Hepatic stellate cell (primary cell): ENCODE measurements around the gene DOCK10.

Experiments
- DNase-seq: peaks from one replicate; pipeline ENCODE4 v3.0.0; 2011; ENCODE audit warnings: low spot score

Gene DOCK10

DNA sequence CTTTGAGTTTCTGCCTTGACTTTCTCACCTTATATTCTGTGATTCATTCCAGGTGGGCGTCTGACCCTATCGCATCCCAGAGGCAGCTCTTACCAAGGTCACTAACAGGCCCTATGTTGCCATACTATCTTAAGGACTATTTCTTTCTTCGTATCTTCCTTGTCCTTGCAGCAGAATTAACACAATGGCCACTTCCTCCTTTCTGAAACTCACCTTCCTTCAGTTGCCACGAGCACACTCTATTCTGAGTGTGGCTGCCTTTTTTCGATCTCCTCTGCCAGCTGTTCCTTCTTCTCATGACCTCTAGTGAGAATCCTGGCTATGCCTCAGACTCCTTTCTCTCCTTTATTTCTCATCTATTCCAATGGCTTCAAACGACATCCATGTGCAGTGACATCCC is 165.7 kb downstream of the DOCK10 start:
- DNase-seq: no peak

DNA sequence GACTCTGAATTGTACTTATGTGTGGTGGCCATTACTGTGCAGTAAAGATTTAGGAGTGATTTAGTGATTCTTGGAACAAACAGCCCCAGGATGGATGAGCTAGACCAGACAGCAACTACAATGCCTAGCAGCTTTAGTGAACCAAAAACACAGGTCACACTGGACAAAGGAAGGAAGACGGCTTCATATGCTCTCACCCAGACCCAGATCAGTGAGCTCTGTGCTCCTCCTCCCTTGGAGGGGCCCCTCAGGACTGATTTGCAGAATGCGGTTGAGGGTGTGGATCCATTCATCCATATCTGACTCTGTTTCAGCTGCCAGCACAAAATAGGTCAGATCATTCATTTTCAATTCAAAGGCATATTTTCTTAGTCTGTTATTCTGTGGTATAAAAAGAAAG is 166.4 kb downstream of the DOCK10 start:
- DNase-seq: no peak

DNA sequence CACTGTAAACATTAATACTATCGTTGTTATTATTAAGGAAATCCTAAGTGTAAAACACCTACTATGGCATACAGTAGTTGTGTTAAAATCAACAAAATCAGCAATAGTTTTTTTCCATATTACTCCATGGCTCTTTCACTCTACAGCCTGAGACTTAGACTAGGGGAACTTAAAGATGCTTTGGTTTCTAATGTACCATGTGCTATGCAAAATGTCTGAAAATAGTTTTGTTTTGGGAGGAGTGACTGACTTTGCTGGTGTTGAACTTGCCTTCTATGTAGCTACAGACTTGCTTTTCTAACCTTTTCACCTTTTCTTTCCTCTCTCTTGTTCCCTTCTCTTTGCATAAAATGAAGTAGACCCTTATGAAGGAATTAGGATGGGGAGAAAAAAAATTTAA is 167.1 kb downstream of the DOCK10 start:
- no peak for DNase-seq

DNA sequence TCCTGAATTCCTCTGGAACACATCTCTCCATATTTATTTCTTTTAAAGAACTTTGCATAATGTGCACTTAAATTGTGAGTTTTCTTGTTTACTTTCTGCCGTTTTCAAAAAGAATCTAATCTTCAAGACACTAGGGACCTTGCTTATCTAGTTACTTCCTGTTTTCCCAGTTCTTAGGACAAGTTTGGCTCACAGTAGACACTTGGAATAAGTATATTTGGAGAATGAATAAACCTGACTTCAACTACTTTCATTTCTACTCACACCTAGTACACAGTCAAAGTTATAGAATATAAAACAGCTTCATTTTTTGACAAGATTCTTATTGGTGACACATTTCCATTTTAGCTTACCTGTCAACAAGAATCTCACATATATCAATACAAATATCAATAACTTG is 170.5 kb downstream of the DOCK10 start:
- no peak for DNase-seq

DNA sequence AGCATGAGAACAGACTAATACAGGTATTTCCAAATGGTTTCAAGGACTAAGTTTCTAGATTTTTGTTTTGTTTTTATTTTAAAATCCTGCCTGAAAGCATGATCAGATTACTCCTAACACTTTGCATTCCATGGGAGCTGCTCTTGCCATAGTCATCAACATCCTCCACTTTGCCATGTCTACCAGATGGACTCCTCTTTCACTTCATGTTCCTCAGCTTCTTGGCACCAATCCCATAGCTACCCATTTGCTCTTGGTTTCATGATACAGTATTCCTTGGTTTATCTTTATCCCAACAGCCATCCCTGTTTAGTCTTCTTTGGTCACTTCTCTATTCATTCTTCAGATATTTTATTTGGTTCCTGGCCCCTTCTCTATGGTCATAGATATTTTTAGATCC is 171.9 kb downstream of the DOCK10 start:
- DNase-seq: no peak

DNA sequence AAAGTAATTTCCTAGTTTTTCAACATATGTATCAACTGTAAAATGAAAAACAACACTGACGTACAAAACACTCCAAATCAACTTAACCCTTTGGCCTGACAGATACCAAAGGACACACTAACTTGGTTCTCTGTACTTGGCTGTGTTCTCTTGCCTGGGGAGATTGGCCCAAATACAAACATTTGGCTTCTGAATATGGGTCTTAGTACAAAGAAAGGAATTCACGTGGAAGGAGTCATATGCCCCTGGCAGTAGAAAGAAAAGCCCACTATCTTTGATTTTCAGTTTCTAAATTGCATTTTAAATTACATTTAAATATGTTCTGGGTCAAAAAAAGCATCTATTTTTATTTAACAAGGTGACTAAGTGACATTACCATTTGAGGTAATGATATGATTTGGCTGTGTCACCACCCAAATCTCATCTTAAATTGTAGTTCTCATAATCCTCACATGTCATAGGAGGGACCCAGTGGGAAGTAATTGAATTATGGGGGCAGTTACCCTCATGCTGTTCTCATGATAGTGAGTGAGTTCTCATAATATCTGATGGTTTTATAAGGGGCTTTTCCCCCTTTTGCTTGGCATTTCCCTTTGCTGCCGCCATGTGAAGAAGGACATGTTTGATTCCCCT is 172.6 kb downstream of the DOCK10 start:
- peak; percentile 57 for DNase-seq

DNA sequence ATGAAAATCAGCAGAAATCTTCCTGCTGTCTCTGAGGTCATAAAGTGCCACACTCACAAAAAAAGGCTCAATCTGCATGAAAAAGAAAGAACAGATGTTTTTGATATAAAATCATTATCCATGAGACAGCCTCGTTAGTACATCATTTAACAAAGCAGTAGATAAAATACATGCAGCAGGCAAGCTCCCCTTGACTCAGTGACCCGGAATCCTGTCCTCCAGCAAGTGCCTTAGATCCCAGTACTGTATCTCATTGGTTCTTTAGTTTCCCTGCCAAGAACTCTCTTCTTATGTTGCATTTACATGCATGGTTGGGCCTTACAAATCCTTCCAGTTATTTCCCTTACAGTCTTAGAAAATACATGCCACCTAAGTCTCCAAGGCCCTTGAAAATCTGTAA is 177.3 kb downstream of the DOCK10 start:
- DNase-seq: no peak

DNA sequence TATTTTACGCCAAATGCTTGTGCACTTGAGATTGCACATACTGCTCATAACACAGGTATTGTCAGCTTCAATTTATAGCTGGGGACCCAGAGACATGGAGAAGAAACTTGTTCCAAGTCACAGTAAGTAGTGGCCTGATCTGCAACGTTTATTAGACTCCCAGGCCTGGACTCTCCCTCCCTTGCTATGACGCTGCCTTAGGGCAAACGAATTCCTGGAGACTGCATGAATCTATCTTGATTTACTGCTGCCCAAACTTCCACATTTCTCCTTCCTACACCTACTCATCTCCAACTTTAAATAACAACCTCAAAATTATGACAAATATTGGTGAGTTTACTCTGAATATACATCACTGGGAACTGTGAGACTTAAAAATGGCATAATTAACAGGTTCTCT is 181.0 kb downstream of the DOCK10 start:
- DNase-seq: no peak

DNA sequence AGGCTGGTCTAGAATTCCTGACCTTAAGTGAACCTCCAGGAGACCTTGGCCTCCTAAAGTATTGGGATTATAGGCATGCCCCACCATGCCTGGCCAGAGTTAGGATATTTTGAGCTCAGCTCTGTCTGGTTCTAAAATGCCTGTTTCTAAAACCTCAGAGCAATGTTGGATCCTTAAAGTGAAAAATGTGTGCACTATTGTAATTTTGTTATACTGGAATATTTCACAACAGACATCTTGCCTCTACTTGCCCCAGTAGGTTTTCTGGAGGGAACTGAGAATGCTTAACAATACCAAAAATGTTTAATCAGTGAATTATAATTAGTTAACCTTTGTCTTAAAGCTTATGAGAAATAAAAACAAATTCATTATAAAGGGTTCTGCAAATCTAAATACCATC is 181.5 kb downstream of the DOCK10 start:
- no peak for DNase-seq

DNA sequence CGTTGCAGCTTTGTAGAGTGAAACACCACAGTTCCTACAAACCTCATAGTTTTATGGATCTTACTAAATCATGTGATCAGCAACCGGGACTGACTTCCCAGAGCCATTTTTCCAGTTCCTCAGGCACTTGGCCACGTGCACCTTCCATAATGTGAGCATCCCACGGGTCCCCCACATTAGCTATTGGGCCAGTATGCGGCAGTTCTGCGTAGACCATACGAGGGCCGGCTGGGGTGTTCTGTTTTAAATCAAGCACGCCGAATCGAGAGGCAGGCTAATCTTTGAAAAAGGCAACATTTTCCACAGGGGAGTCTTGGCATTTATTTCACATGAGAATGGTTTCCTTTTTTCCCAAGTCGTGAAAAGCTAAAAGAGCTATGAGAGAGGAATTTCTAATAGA is 190.5 kb downstream of the DOCK10 start:
- no peak for DNase-seq

DNA sequence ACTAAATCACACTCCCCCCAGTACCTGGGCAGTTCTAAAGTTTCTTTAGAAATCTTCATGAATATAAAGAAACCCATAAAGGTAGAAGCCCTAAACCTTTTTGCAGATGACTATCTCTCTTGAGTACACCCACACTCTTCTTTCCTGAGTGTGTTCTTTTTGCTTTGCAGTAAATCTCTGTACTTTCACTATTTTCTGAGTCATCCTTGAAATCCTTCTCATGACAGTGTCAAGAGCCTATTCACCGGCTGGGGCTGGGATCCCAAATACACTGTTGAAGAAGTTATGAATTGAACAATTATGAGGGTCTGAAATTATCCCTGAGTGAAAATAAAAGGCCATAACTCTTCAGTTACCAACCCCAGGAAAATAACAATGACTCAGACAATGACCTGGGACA is 192.2 kb downstream of the DOCK10 start:
- no peak for DNase-seq

DNA sequence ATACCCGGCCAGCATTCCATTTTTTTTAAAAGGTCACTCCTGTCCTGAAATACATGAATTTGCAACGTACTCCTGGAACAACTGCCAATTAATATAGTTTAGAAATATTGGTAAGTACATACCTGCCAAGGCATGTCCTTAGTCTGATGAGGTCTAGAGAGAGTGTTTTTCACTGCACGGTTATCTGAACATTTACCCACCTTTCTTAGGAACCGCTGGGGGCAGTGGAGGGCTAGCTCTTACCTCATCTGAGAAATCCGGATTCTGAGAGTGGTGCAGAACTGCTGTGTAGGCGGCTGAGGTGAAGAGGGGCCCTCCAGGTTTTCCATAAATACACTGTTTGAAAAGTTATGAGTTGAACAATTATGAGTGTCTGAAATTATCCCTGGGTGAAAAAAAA is 193.0 kb downstream of the DOCK10 start:
- no peak for DNase-seq

DNA sequence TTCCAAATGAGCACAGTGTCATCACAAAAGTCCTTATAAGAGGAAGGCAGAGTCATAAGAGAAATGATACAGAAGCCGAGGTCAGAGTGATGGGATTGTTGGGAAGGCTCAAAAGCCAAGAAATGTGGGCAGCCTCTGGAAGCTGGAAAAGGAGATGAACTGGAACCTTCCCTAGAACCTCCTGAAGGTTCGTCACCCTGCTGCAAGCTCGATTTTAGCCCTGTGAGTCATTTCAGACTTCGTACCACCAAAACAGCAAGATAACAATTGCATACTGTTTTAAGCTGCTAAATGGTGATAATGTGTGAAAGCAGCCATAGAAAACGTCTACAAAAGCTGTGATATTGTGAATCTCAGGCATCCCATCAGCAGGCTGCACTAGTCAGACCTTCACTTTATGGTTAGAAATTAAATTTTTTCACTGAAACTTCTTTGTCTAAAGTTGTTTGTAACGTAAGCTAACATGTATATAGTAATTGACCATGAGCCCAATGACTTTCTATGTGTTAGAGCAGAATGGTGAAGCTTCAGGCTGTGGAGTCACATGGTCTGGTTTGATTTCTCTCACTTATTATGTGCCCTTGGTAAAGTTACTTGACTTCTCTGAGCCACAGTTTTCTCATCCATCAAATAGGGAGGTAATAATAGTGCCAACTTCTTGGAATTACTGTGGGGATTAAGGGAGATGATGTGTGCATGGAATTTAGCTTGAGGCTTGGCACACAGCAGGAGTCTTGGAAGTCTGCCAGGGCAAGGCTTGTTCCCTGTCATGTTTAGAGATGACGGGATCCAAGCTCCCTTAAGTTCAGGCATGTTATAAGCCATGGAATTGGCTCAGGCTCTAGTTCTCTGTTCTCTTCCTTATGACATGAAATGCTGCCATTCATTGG is 194.1 kb downstream of the DOCK10 start:
- DNase-seq: no peak

DNA sequence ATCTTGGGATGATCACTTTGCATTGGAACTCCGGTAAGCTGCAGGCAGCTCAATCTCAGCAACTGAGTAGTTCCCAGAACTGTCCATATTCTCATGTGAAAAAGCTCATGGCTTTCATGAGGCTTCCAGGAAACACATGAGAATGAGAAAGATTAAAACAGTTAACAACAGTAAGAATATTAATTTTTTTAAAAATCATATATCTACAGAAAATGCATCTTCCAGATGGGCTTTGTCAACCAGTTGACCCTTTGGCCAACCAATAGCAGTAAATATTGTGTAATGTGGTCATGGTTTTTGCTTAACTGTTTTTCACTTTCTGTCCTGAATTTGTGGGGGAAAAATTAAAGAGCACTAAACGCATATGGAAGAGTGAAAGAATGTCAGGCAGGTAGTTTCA is 194.9 kb downstream of the DOCK10 start:
- DNase-seq: no peak

DNA sequence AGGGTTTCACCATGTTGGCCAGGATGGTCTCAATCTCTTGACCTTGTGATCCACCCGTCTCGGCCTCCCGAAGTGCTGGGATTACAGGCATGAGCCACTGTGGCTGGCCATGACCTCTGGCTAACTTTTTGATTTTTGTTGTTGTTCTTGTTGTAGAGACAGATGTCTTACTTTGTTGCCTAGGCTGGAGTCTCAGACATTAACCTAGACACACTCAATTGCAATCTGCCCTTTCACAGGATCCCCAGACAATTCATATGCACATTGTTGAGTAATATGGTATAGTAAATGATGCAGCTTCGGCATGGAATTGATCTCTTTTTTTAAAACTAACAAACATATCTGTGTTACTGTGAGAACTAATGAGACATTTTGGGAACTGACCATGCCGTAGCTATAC is 195.6 kb downstream of the DOCK10 start:
- DNase-seq: no peak

DNA sequence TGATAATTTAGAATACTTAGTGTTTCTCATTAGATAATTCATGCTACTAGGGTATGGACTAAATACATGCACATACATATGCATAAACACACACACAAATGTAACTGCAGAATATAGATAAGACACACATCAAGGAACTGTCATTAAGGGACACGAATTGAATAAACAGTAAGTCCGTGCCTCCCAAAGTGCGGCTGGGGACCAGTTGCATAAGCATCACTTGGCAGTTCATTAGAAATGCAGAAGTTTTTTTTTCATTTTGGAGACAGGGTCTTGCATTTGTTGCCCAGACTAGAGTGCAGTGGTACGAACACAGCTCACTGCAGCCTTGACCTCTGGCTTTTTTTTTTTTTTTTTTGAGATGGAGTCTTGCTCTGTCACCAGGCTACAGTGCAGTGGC is 196.1 kb downstream of the DOCK10 start:
- no peak for DNase-seq

DNA sequence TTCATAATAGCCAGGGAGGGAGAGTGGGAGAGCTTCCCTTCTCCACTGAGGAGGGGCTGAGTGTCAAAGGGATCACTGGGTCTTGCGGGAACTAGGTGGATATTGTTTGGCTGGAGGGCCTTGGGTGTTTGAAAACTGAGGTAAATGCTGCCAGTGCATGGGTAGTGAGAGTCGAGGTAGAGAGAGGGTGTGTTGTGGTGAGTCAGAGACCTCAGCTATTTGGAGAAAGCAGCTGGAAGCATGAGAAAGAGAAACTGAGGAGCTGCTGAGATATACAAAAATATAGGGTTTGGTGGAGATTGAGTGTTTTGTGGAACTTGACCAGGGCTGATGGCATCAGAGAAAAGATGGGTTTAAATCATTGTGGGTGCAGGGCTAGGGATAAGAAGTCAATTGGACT is 199.1 kb downstream of the DOCK10 start:
- DNase-seq: no peak

DNA sequence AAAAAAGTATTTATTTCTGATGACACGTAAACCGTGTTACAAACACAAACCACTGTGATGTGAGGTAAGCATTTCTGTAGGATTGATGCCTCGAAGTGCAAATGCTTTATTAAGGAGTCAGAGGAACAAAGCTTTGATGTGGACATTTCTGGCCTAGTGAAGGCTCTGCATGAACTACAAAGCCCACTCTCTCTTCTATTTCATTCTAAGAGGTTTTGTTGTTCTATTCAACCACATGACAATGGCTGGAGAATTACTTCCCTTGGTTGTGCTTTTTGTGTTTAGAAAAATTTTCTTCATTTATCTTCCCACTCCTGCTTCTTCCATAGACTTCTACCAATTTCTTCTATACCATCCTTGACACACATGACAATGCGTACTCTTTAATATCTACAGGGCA is 200.4 kb downstream of the DOCK10 start:
- no peak for DNase-seq

DNA sequence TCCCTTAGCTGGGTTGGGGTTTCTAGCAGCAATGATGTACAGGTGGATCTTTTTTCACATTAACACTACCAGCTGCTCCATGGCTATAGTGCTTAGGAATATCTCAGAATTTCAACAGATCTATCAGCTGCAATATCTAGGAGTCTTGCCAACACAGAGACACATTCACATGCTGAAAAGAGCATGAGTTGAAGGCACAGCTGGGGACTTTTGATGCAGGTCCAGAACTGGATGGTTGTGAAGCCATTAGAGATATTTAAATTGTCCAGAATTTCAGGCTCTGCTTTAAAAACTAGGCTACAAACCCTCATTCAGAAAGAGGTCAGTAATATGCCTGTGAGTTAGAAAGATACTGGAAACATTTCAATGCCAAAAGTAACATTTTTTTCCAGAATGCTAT is 203.9 kb downstream of the DOCK10 start:
- DNase-seq: no peak

DNA sequence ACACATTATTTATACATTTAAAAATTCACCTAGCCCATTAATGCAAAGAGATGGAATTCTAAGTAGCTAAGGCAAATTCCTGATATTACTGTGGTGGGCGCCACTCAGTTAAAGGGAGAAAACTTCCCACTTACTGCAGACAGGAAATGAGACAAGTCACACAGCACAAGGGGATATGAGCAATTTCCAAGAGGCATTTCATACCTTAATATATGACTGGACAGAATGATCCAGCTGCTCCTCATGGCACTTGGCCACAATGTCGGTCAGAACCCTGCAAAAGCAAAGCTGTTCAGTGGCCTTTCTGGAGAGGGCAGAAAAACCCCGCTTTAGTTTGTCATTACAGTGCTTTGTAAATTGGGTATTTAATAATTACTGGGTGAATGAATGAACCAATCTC is 204.7 kb downstream of the DOCK10 start:
- DNase-seq: peak; percentile 57

DNA sequence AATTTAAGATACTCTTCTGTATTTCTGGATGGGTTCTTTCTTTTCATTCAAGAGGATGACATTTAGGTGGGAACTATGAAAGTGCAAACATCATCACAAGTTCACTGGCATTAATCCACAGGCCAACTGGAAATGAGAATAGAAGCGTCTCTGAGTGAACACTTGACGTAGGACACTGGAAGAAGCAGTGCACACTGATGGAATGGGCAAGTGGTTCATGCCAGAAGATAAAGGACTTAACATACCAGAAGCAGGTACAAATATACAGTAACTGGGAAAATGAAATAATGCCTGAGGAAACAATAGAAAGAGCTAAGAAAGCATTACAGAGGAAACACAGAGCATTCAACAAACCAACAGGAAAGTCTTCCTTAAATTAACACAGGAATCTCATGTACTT is 205.2 kb downstream of the DOCK10 start:
- DNase-seq: no peak

DNA sequence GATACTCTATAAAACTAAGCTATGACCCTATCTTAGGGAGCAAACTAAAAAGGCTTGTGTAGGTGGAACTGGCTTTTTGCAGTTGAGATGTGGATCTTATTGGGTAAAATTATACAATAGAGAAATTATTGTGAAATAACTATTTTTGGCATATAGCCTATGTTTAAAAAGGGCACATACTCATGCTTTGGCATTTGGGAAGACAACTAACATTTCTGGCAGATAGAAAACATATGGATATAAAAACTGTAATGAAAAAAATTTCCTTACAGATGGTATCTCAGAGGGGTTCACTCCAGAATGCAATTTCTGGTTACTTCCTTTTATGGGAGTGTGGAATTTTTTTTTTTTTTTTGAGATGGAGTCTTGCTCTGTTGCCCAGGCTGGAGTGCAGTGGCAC is 206.0 kb downstream of the DOCK10 start:
- DNase-seq: peak; percentile 19

DNA sequence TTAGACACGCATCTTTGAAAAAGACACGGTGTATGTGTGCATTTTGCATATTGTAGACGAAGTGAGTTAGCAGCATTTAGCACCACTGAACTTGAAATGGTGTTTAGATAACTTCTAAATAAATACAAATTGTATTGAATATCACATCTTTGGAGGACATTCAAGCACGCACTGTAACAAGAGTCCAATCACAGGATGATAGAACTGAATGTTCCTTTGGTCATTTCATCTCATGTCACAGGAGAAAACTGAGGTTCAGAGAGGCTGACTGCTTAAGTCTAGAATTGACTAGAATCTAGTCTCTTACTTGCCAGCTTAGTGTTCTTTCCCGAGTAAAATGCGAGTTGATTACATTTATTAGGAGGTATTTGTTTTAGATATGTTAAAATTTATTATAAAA is 206.9 kb downstream of the DOCK10 start:
- no peak for DNase-seq

DNA sequence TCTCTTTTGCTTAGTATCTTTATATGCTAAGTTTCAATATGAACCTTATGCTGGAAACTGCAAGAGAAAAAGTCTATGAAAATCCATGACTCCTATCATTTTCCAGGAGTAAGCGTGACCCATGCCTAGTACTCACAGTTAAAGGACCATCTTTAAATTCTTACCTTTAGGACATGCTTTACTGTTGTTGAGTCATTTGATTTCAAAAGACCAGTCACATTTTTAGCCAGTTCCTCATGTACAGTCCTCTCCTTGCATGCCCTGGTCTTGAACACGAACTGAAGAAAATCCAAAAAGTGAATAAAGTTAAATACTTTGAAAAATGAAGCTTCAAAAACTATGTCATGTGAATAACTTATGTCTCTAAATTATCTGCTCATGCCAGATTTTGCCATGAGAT is 208.3 kb downstream of the DOCK10 start:
- DNase-seq: no peak
